Measurements from ENCODE around the gene PRKCE. TPM values are rescaled to one million over a fixed set of nuclear protein-coding genes. Genes with fewer than 3 reads are reported as not detected.

The PRKCE gene
- total RNA-seq, 1 donor from 2014 or later: 23.1 TPM

GRCh38 chr2:46008091-46008870, 356.8 kb downstream of the PRKCE start:
- no peak for DNase-seq (ENCODE audit: low read depth, low spot score)

- DNase-seq (ENCODE audit: low read depth, low spot score): no peak
Observed at GRCh38 chr2:46009315-46009714, 357.8 kb downstream of the PRKCE start.

GRCh38 chr2:46009772-46010171, 358.3 kb downstream of the PRKCE start:
- no peak for DNase-seq (ENCODE audit: low read depth, low spot score)

GRCh38 chr2:46010223-46010924, 358.9 kb downstream of the PRKCE start:
- DNase-seq (ENCODE audit: low read depth, low spot score): no peak

GRCh38 chr2:46010925-46011490, 359.5 kb downstream of the PRKCE start:
- DNase-seq (ENCODE audit: low read depth, low spot score): no peak

- no peak for DNase-seq (ENCODE audit: low read depth, low spot score)
Observed at GRCh38 chr2:46012618-46013240, 361.3 kb downstream of the PRKCE start.

GRCh38 chr2:46013726-46014125, 362.3 kb downstream of the PRKCE start:
- DNase-seq (ENCODE audit: low read depth, low spot score): no peak

- peak; percentile 76 for DNase-seq (ENCODE audit: low read depth, low spot score)
Observed at GRCh38 chr2:46014911-46015654, 363.6 kb downstream of the PRKCE start.

GRCh38 chr2:46015671-46016070, 364.2 kb downstream of the PRKCE start:
- DNase-seq (ENCODE audit: low read depth, low spot score): no peak

GRCh38 chr2:46016091-46016490, 364.6 kb downstream of the PRKCE start:
- DNase-seq (ENCODE audit: low read depth, low spot score): no peak

GRCh38 chr2:46018773-46019591, 367.5 kb downstream of the PRKCE start:
- DNase-seq (ENCODE audit: low read depth, low spot score): no peak

- DNase-seq (ENCODE audit: low read depth, low spot score): no peak
Observed at GRCh38 chr2:46020416-46020815, 368.9 kb downstream of the PRKCE start.

GRCh38 chr2:46023165-46023854, 371.8 kb downstream of the PRKCE start:
- no peak for DNase-seq (ENCODE audit: low read depth, low spot score)

GRCh38 chr2:46024146-46024779, 372.8 kb downstream of the PRKCE start:
- no peak for DNase-seq (ENCODE audit: low read depth, low spot score)

- DNase-seq (ENCODE audit: low read depth, low spot score): no peak
Observed at GRCh38 chr2:46025081-46025480, 373.6 kb downstream of the PRKCE start.

GRCh38 chr2:46025676-46026075, 374.2 kb downstream of the PRKCE start:
- DNase-seq (ENCODE audit: low read depth, low spot score): no peak

- no peak for DNase-seq (ENCODE audit: low read depth, low spot score)
Observed at GRCh38 chr2:46026431-46026830, 375.0 kb downstream of the PRKCE start.

GRCh38 chr2:46029332-46029811, 377.9 kb downstream of the PRKCE start:
- DNase-seq (ENCODE audit: low read depth, low spot score): peak; percentile 83

GRCh38 chr2:46030330-46030729, 378.9 kb downstream of the PRKCE start:
- DNase-seq (ENCODE audit: low read depth, low spot score): no peak
